ENCODE measurements around the gene RTEL1.

RTEL1 gene

DNA sequence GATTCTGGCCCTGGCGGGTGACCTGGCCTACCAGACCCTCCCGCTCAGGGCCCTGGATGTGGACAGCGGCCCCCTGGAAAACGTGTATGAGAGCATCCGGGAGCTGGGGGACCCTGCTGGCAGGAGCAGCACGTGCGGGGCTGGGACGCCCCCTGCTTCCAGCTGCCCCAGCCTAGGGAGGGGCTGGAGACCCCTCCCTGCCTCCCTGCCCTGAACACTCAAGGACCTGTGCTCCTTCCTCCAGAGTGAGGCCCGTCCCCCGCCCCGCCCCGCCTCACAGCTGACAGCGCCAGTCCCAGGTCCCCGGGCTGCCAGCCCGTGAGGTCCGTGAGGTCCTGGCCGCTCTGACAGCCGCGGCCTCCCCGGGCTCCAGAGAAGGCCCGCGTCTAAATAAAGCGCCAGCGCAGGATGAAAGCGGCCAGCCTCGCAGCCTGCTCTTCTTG, 80.6 kb downstream of the RTEL1 start:
- Histone ChIP-seq H3K4me3 (ENCODE audit: low read length) (peak overlapping the region; percentile 71), H3K4me1 (ENCODE audit: control insufficient read depth, insufficient read depth, low read length) (peaks cover 11% of the 10 kb centered on the region), H3K27ac (ENCODE audit: low read depth, low read length) (peak overlapping the region; percentile 75), H3K36me3 (ENCODE audit: control insufficient read depth, insufficient read depth, low read length) (peaks cover 3% of the 10 kb centered on the region), H3K27me3 (ENCODE audit: control insufficient read depth, insufficient read depth, low read length) (no peaks in the 10 kb centered on the region), H3K9ac (ENCODE audit: low read length) (no peak overlapping the region)

- Histone ChIP-seq H3K36me3 (ENCODE audit: control insufficient read depth, insufficient read depth, low read length) (no peaks in the 10 kb centered on the region), H3K4me1 (ENCODE audit: control insufficient read depth, insufficient read depth, low read length) (peaks cover 11% of the 10 kb centered on the region), H3K27ac (ENCODE audit: low read depth, low read length) (peak within 1 kb of the TSS; percentile 96), H3K9ac (ENCODE audit: low read length) (peak within 1 kb of the TSS; percentile 86), H3K4me3 (ENCODE audit: low read length) (peak within 1 kb of the TSS; percentile 71), H3K27me3 (ENCODE audit: control insufficient read depth, insufficient read depth, low read length) (no peaks in the 10 kb centered on the region)
Observed at GRCh38 chr20:63739130-63740069, 81.3 kb downstream of the RTEL1 start, which contains the start of gene SLC2A4RG. Gene SLC2A4RG, plus strand, starts transcription at chr20:63739776. Its CDS starts 137 bp downstream, at chr20:63739913.

DNA sequence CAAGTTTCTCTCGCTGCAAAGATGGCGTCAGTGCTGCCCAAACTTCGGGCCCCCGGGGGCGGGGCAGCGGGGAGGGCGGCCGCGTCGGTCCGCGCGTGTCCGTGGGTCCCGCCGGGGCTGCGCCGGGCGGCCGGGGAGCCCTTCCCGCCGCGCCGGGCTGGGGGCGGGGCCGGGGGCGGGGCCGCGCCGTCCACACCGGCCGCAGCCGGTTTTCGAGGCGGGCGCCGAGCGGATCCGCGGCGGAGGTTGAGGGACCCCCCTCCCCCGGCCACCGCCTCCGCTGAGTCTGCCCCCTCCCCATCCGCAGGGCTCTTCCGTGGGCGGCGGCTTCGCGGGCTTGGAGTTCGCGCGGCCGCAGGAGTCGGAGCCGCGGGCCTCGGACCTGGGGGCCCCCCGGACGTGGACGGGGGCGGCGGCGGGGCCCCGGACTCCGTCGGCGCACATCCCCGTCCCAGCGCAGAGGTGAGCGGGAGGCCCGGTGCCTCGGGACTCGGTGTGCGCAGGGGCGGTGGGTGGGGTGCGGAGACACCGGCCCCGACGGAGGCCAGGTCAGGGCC, 82.0 kb downstream of the RTEL1 start:
- Histone ChIP-seq H3K36me3 (ENCODE audit: control insufficient read depth, insufficient read depth, low read length) (no peaks in the 10 kb centered on the region), H3K27ac (ENCODE audit: low read depth, low read length) (peak overlapping the region; percentile 96), H3K9ac (ENCODE audit: low read length) (peak overlapping the region; percentile 86), H3K4me1 (ENCODE audit: control insufficient read depth, insufficient read depth, low read length) (peaks cover 11% of the 10 kb centered on the region), H3K27me3 (ENCODE audit: control insufficient read depth, insufficient read depth, low read length) (no peaks in the 10 kb centered on the region), H3K4me3 (ENCODE audit: low read length) (peak overlapping the region; percentile 70)

GRCh38 chr20:63740627-63741353, 82.7 kb downstream of the RTEL1 start:
- H3K27ac ChIP-seq (ENCODE audit: low read depth, low read length), result peak overlapping the region; percentile 96
- peak overlapping the region; percentile 86 for H3K9ac ChIP-seq (ENCODE audit: low read length)
- peaks cover 11% of the 10 kb centered on the region for H3K4me1 ChIP-seq (ENCODE audit: control insufficient read depth, insufficient read depth, low read length)
- no peaks in the 10 kb centered on the region for H3K36me3 ChIP-seq (ENCODE audit: control insufficient read depth, insufficient read depth, low read length)
- H3K4me3 ChIP-seq (ENCODE audit: low read length), result peak overlapping the region; percentile 70
- no peaks in the 10 kb centered on the region for H3K27me3 ChIP-seq (ENCODE audit: control insufficient read depth, insufficient read depth, low read length)

- H3K36me3 ChIP-seq (ENCODE audit: control insufficient read depth, insufficient read depth, low read length), result peaks cover under 1% of the 10 kb centered on the region
- H3K27ac ChIP-seq (ENCODE audit: low read depth, low read length), result peak overlapping the region; percentile 96
- H3K27me3 ChIP-seq (ENCODE audit: control insufficient read depth, insufficient read depth, low read length), result no peaks in the 10 kb centered on the region
- no peak overlapping the region for H3K9ac ChIP-seq (ENCODE audit: low read length)
- peak overlapping the region; percentile 70 for H3K4me3 ChIP-seq (ENCODE audit: low read length)
- H3K4me1 ChIP-seq (ENCODE audit: control insufficient read depth, insufficient read depth, low read length), result peaks cover 11% of the 10 kb centered on the region
Observed at GRCh38 chr20:63741354-63741675, 83.2 kb downstream of the RTEL1 start.

- H3K27ac ChIP-seq (ENCODE audit: low read depth, low read length), result peak overlapping the region; percentile 96
- H3K36me3 ChIP-seq (ENCODE audit: control insufficient read depth, insufficient read depth, low read length), result peaks cover 2% of the 10 kb centered on the region
- H3K4me3 ChIP-seq (ENCODE audit: low read length), result peak overlapping the region; percentile 70
- no peaks in the 10 kb centered on the region for H3K27me3 ChIP-seq (ENCODE audit: control insufficient read depth, insufficient read depth, low read length)
- H3K4me1 ChIP-seq (ENCODE audit: control insufficient read depth, insufficient read depth, low read length), result peaks cover 11% of the 10 kb centered on the region
- no peak overlapping the region for H3K9ac ChIP-seq (ENCODE audit: low read length)
Observed at GRCh38 chr20:63741676-63742380, 83.7 kb downstream of the RTEL1 start.

DNA sequence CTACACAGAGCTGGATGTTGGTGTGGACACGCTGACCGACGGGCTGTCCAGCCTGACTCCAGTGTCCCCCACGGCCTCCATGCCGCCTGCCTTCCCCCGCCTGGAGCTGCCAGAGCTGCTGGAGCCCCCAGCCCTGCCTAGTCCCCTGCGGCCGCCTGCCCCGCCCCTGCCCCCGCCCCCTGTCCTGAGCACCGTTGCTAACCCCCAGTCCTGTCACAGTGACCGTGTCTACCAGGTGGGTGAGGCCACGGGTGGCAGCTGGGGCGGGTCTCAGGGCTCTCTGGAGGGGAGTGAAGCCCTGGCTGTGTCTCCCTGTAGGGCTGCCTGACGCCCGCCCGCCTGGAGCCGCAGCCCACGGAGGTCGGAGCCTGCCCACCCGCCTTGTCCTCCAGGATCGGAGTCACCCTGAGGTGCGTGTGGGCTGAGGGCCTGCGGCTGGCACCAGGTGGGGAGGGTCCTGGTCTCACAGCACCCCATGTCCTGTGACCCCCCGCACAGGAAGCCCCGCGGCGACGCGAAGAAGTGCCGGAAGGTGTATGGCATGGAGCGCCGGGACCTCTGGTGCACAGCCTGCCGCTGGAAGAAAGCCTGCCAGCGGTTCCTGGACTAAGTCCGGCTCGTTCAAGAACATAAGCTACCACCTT, 84.4 kb downstream of the RTEL1 start:
- H3K4me1 ChIP-seq (ENCODE audit: control insufficient read depth, insufficient read depth, low read length), result peaks cover 11% of the 10 kb centered on the region
- no peaks in the 10 kb centered on the region for H3K27me3 ChIP-seq (ENCODE audit: control insufficient read depth, insufficient read depth, low read length)
- H3K36me3 ChIP-seq (ENCODE audit: control insufficient read depth, insufficient read depth, low read length), result peaks cover 2% of the 10 kb centered on the region
- H3K9ac ChIP-seq (ENCODE audit: low read length), result no peak overlapping the region
- no peak overlapping the region for H3K27ac ChIP-seq (ENCODE audit: low read depth, low read length)
- no peak overlapping the region for H3K4me3 ChIP-seq (ENCODE audit: low read length)

DNA sequence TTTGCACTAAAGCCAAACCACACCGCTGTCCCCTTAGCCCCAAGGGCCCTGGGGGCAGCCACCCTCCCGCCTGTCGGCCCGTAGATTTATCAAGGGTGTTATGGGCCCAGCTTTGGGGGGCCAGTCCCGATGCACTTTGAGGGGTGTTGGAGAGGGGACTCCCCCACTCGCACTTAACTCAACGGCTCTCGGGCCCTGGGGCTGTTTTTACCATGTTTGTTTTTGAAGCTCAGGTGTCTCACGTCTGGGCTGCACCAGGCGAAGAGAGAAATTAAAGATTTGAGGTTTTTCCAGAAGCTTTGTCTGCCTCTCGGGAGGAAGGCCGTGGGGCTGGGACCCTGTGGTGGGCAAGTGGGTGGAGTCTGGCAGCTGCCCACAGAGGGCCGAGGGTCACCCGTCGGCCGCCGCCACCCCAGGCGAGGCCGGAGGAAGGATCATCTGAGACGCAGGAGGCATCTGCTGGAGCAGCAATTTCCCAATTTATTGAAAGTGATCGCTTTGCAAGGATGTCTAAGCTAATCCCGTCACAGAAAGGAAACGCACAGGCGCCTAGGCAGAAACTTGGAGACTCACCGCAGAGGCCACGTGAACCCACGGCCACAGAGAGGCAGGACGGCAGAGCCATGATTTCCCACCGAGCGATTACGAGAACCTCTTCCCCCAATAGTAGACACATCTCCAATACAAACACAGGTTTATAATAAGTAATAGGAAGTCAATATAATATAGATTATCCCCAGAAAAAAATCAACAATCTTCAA, 85.3 kb downstream of the RTEL1 start:
- Histone ChIP-seq H3K27ac (ENCODE audit: low read depth, low read length) (no peak overlapping the region), H3K9ac (ENCODE audit: low read length) (no peak overlapping the region), H3K4me1 (ENCODE audit: control insufficient read depth, insufficient read depth, low read length) (peaks cover 8% of the 10 kb centered on the region), H3K36me3 (ENCODE audit: control insufficient read depth, insufficient read depth, low read length) (peaks cover 2% of the 10 kb centered on the region), H3K27me3 (ENCODE audit: control insufficient read depth, insufficient read depth, low read length) (no peaks in the 10 kb centered on the region), H3K4me3 (ENCODE audit: low read length) (no peak overlapping the region)

DNA sequence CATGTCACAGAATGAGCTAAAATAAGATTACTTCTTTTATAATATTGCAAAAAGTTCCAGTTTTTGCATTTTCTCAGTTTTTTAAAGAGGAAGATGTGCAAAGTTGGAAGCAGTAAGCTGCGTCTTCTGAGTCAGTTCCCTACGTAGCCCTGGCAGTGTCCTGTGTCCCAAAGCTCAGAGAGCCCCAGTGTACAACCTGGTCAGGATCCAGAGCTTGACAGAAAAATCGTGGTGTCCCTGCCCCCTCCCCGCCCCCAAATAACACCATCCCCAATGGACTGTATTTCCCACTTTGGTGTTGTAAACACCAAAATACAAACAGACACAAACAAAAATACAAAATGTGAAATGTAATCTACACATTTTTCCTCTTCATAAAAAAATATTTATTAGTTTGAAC, 86.0 kb downstream of the RTEL1 start:
- Histone ChIP-seq H3K9ac (ENCODE audit: low read length) (no peak overlapping the region), H3K27ac (ENCODE audit: low read depth, low read length) (no peak overlapping the region), H3K36me3 (ENCODE audit: control insufficient read depth, insufficient read depth, low read length) (peaks cover 2% of the 10 kb centered on the region), H3K4me3 (ENCODE audit: low read length) (no peak overlapping the region), H3K4me1 (ENCODE audit: control insufficient read depth, insufficient read depth, low read length) (peaks cover 6% of the 10 kb centered on the region), H3K27me3 (ENCODE audit: control insufficient read depth, insufficient read depth, low read length) (no peaks in the 10 kb centered on the region)

DNA sequence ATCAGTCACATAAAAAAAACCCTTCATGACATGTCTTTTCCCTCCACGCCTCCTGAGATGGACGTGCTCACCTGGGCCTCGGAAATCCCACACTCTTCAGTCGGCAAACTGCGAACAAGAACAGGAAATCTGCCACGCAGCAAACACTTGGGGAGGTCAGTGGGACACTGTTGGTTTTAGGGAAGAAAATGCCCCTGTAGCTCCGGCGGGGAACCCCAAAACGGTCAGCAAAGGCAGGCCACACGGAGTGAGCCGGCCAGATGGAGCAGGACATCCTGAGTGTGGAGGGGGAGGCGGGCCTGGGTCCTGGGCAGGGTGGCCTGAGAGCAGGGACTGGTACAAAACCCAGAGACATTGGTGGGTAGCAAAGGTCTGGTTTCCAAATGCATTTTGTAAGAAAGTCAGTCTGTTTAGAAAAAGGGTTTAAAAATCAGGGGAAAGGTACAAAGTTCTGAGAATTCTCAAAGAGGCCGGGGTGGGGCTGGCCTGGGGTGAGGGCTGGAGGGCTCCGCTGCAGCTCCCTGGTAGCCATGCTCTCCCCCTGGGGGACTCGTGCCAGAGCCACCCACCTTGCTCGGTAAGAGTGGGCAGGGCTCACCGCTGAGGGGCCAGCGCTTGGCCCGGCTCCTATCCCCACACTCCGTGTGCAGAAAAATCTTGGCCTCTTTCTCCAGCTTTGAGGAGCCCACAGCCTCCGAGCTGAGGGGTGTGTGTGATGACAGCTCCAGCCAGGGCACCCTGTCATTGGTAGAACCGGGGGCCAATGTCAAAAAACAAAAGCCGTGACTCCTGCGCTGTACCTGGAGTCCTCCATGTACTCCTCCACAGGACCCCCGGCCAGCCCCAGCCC, 86.7 kb downstream of the RTEL1 start:
- no peak overlapping the region for H3K9ac ChIP-seq (ENCODE audit: low read length)
- peaks cover 2% of the 10 kb centered on the region for H3K36me3 ChIP-seq (ENCODE audit: control insufficient read depth, insufficient read depth, low read length)
- H3K4me1 ChIP-seq (ENCODE audit: control insufficient read depth, insufficient read depth, low read length), result peaks cover 6% of the 10 kb centered on the region
- no peak overlapping the region for H3K27ac ChIP-seq (ENCODE audit: low read depth, low read length)
- no peaks in the 10 kb centered on the region for H3K27me3 ChIP-seq (ENCODE audit: control insufficient read depth, insufficient read depth, low read length)
- no peak overlapping the region for H3K4me3 ChIP-seq (ENCODE audit: low read length)

Data from rectal smooth muscle tissue (tissue), 1 donor.